NCI-H1048 (cell line): Measurements from ENCODE around the gene S1PR3.
"Not testable (repeated sequence)": the region's sequence is repeated elsewhere in the genome, so short reads cannot be mapped to it uniquely, and the experiment has no call there.

Experiments
- DNase-seq: peaks from one replicate; lab custom pipeline; 2025; lab: John Stamatoyannopoulos, UW

S1PR3 gene

GRCh38 chr9:88991066-88992034, at the start of gene S1PR3:
S1PR3 (plus strand) TSS chr9:88991468; CDS start chr9:89001201, 9,733 bp downstream.
- DNase-seq, result no peak

- not testable (repeated sequence) for DNase-seq
These were observed 49.7 kb upstream of the S1PR3 start for GRCh38 chr9:88941586-88941985.

- no peak for DNase-seq
These were observed 48.9 kb upstream of the S1PR3 start for GRCh38 chr9:88942411-88942810.

- no peak for DNase-seq
These were observed 45.5 kb upstream of the S1PR3 start for GRCh38 chr9:88945636-88946333.

- no peak for DNase-seq
These were observed 43.4 kb upstream of the S1PR3 start for GRCh38 chr9:88947581-88948573.

- DNase-seq, result no peak
These were observed 41.8 kb upstream of the S1PR3 start for GRCh38 chr9:88949425-88949824.

GRCh38 chr9:88949961-88950340, 41.3 kb upstream of the S1PR3 start:
- DNase-seq, result no peak

- no peak for DNase-seq
These were observed 40.7 kb upstream of the S1PR3 start for GRCh38 chr9:88950341-88951154.

- no peak for DNase-seq
These were observed 40.1 kb upstream of the S1PR3 start for GRCh38 chr9:88951155-88951542.

GRCh38 chr9:88952086-88952615, 39.1 kb upstream of the S1PR3 start:
- no peak for DNase-seq

GRCh38 chr9:88952976-88953375, 38.3 kb upstream of the S1PR3 start:
- DNase-seq, result no peak

- no peak for DNase-seq
These were observed 37.8 kb upstream of the S1PR3 start for GRCh38 chr9:88953381-88954029.

GRCh38 chr9:88954066-88954465, 37.2 kb upstream of the S1PR3 start:
- DNase-seq, result no peak

- DNase-seq, result no peak
These were observed 33.7 kb upstream of the S1PR3 start for GRCh38 chr9:88957526-88957925.

GRCh38 chr9:88959727-88960469, 31.4 kb upstream of the S1PR3 start:
- DNase-seq, result no peak

GRCh38 chr9:88960632-88961031, 30.6 kb upstream of the S1PR3 start:
- no peak for DNase-seq

GRCh38 chr9:88965473-88965872, 25.8 kb upstream of the S1PR3 start:
- no peak for DNase-seq

GRCh38 chr9:88966894-88967676, 24.2 kb upstream of the S1PR3 start:
- no peak for DNase-seq

- DNase-seq, result no peak
These were observed 22.5 kb upstream of the S1PR3 start for GRCh38 chr9:88968799-88969198.
